NT2/D1 (cell line): ENCODE results near the gene PRKG1.

ENCODE experiments used
- SUZ12 ChIP-seq: IDR thresholded peaks from 2 replicates; pipeline ENCODE4 v1.6.1; 2011; ENCODE audit not compliant: insufficient read length, insufficient read depth; ENCODE audit errors: extremely low read depth
- YY1 ChIP-seq: IDR thresholded peaks from 2 replicates; pipeline ENCODE4 v1.6.1; 2011; ENCODE audit not compliant: insufficient read length, insufficient read depth
- ZNF274 ChIP-seq: IDR thresholded peaks from 2 replicates; pipeline ENCODE4 v1.6.1; 2011; ENCODE audit warnings: mild to moderate bottlenecking, low read depth, low read length

- no peak for TF ChIP-seq SUZ12
- TF ChIP-seq ZNF274, result no peak
- no peak for TF ChIP-seq YY1
Measured at GRCh38 chr10:52064084-52064845, 990.0 kb downstream of the PRKG1 start.
